NCI-H2029 (cell line): ENCODE results near the gene PDE5A.

Experiments
- DNase-seq: peaks from one replicate; lab custom pipeline; 2025; lab: John Stamatoyannopoulos, UW

PDE5A gene

DNA sequence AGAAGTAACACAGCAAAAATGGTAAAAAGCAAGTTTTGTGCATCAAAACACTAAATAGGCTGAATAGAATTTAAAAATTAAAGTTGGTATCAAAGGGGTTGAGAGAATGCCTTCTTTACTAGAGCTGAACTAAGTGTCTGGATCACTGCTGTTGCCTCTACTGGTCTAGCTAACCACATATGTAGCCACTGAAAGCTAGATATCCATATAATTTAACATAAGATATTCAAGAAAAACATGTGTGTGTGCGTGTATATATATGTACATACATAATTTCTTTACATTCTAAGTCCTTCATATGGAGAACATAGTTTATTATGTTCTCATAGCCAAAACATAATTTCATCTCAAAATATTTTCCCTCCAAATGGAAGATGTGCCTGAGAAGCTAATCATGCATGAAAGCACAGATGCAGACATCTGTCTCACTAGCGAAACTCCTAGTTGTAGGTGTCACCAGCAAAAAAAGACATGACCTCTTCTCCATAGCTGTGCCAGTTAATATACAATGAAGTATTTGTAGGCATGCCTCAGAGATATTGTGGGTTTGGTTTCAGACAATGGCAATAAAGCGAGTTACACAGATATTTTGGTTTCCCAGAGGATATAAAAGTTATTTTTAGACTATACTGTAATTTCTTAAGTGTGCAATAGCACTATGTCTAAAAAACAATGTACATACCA, 47.3 kb downstream of the PDE5A start:
- no peak for DNase-seq

DNA sequence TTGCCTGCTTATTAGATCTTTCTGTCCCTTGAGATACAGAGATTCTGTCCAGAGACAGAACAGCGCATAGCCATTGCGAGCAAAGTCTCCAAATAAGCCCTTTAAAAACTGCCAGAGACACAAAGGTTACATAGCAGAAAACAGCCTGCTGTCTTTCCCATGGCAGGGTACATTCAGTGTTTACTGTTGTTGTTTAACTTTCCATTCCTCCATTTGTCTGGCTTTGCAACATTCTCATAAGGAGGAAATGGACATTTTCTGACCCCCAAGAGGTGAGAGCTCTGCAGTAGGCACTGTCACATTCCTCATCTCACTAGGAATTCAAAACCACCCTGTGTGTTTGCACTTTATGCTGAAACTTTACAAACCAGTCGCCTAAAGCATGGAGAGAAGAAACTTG, 48.3 kb downstream of the PDE5A start:
- DNase-seq = no peak

GRCh38 chr4:119579823-119580222, 48.8 kb downstream of the PDE5A start:
- DNase-seq = no peak

DNA sequence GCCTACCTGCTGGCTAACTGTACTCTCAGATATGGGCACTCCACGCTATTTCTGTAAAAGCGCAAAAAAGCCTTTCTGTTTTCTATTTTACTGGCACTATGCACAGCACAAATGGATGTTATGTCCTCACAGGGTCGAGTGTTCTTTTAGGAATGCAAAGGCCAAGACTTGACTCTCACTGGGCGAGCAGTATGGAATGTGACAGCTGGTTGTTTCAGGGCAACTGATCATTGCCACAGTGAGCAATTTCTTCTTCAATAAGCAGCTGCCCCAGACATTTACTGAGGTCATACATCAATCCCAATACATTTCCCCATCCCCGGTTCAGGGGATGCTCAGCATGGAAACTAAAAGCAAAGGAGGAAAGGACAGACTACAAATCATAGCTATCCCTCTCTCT, 58.2 kb downstream of the PDE5A start:
- no peak for DNase-seq

DNA sequence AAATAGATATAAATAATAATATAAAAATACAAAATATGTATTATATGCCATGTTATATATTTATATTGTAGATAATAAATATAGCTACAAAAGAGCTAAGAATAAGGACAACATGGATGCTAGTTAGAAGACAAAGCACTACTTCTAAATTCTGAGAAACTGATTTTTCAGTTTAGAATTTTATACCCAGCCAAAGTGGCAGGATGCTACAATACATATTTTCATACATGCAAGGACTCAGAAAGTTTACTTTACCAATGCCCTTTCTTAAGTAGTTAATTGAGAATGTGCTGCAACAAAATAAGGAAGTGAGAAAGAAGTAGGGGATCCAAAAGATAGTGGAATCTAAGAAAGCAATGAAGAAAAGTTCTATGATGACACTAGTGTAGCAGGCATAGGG, 64.5 kb downstream of the PDE5A start:
- DNase-seq = no peak

- DNase-seq = peak; percentile 5
Measured at GRCh38 chr4:119559044-119559647, 69.5 kb downstream of the PDE5A start.

- no peak for DNase-seq
Measured at GRCh38 chr4:119550857-119551532, 77.6 kb downstream of the PDE5A start.

DNA sequence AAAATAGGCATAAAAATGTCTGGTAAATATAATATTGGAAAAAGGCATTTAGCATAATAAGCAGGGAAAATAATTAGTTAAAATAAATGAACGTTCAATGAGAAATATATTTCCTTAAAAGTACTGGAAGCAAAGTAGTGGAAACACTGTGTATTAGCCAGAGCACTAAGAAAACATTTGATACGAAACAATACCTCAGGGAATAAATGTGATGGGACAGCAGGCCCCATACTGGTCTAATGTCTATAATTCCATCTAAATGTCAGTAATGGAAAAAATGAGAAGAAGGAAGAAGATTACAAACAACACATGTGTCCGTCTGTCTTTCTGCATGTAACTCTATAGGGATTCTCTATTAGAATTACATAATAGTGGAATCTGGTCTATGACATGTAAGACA, 79.0 kb downstream of the PDE5A start:
- DNase-seq = no peak

- DNase-seq = no peak
Measured at GRCh38 chr4:119543779-119544178, 84.8 kb downstream of the PDE5A start.

- no peak for DNase-seq
Measured at GRCh38 chr4:119543187-119543586, 85.4 kb downstream of the PDE5A start.

GRCh38 chr4:119540249-119540648, 88.4 kb downstream of the PDE5A start:
- no peak for DNase-seq

- DNase-seq = no peak
Measured at GRCh38 chr4:119537586-119537985, 91.0 kb downstream of the PDE5A start.

DNA sequence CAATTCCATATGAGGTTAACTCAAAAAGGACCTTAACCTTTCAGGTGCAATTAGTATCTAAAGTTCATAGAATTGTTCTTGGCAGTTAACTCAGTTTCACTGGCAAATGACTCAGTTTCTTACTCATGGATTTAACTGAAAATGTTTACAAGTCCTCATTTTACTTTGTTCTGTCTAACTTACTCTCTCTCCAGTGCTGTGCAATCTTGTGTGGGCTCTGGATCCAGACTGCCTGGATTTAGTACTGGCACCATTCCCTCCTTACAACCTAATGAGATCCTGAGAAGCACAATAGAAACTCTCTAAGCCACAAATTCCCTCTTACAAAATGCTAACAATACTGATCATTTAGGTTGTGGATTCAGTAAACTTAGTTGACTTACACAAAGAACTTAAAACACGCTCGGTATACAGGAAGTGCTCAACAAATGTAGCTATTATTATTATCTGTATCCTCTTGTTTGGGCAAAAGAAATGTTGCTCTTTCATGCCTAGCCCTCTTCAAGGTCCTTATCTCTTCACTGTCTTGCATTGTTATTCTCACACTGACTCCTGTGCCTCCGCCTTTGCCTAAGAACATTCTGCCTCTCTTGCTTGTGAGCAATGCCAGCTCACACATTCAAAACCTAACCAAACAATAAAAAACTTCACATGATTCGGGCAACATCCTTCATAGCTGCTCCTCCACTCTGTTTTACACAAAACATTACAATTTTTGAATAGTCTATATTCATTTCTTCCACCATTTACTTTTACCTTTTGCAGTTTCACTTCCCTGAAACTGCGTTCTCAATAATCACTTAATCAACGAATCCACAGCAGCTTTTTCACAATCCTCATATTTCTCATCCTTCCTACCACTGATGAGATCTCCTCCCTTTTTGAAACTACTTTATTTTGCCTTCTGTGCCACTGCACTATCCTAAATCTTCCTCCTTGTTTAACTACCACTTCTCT, 91.8 kb downstream of the PDE5A start:
- no peak for DNase-seq

- DNase-seq = no peak
Measured at GRCh38 chr4:119532319-119532718, 96.3 kb downstream of the PDE5A start.

- no peak for DNase-seq
Measured at GRCh38 chr4:119529788-119530187, 98.8 kb downstream of the PDE5A start.

- no peak for DNase-seq
Measured at GRCh38 chr4:119526786-119527550, 101.6 kb downstream of the PDE5A start.

GRCh38 chr4:119525771-119526712, 102.6 kb downstream of the PDE5A start:
- DNase-seq = no peak

GRCh38 chr4:119525005-119525749, 103.4 kb downstream of the PDE5A start:
- DNase-seq = no peak

DNA sequence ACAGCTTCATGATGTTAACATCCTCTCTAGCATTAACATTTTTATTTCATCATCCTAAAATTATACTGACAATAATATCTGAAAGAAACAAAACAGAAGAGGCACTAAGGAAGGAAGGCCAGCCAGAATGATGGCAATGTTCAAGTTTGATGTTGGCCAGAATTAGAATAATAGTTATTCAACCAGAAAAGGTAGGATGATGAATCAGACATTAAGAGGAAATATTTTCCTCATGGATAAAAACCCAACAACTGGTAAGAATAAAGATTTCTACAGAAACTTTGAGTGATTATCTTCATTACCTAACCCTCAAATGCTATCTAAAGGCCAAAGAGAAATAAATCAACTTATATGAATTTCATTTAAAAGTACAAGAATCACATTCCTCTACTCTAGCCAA, 105.2 kb downstream of the PDE5A start:
- DNase-seq = no peak

- no peak for DNase-seq
Measured at GRCh38 chr4:119521268-119521667, 107.3 kb downstream of the PDE5A start.
